ENCODE results near the gene OR52A1. TPM values are rescaled to one million over a fixed set of nuclear protein-coding genes. Genes with fewer than 3 reads are reported as not detected.

Gene OR52A1
- total and polyA plus RNA-seq, 9 of the 15 experiments (the other 6 are each of a cell fraction or from before 2014, with no cell fraction given), result under 0.01 to 0.33 (median 0.13) TPM; not detected in 3

- TF ChIP-seq JUND (IDR thresholded peaks at IDR 0.05; ENCODE audit: borderline replicate concordance, low read depth, low read length) (peak; percentile 34; the same call in 1 of the 2 replicates), JUND (tag; IDR thresholded peaks at IDR 0.05; ENCODE audit: borderline replicate concordance, low read depth, low read length) (no peak), TAF1 (IDR thresholded peaks at IDR 0.05; ENCODE audit: control insufficient read depth, extremely low read depth, insufficient read depth, low read length, severe bottlenecking) (no peak), ARID4B (CRISPR knock-in tag; IDR thresholded peaks at IDR 0.05) (no peak), PHTF2 (CRISPR knock-in tag; IDR thresholded peaks at IDR 0.05) (no peak), ZNF445 (CRISPR knock-in tag; IDR thresholded peaks at IDR 0.05; ENCODE audit: low read depth) (no peak), MTA2 (IDR thresholded peaks at IDR 0.05; ENCODE audit: low read depth) (no peak), ZNF699 (CRISPR knock-in tag; IDR thresholded peaks at IDR 0.05; ENCODE audit: insufficient replicate concordance) (no peak), RCOR1 (IDR thresholded peaks at IDR 0.05; ENCODE audit: borderline replicate concordance in 1 of 2, low read depth in 2 of 2, low read length in 2 of 2) (peak in 1 of 2 experiments; percentile 80; a peak in 2 of 4 replicates), E2F8 (IDR thresholded peaks at IDR 0.05; ENCODE audit: low read depth, partially characterized antibody) (peak; percentile 28), LEF1 (IDR thresholded peaks at IDR 0.05) (no peak), MXD1 (CRISPR knock-in tag; IDR thresholded peaks at IDR 0.05; ENCODE audit: borderline replicate concordance, poor library complexity, severe bottlenecking) (no peak), CEBPB (tag; IDR thresholded peaks at IDR 0.05) (peak; percentile 89), TAF7 (tag; IDR thresholded peaks at IDR 0.05) (no peak), HDAC8 (tag; IDR thresholded peaks at IDR 0.05) (no peak), ZNF165 (CRISPR knock-in tag; IDR thresholded peaks at IDR 0.05; ENCODE audit: borderline replicate concordance) (no peak), PHF20 (IDR thresholded peaks at IDR 0.05; ENCODE audit: partially characterized antibody) (no peak), ZFP1 (CRISPR knock-in tag; IDR thresholded peaks at IDR 0.05) (no peak), HOMEZ (CRISPR knock-in tag; IDR thresholded peaks at IDR 0.05) (no peak)
Measured at GRCh38 chr11:5123802-5124521, 30.6 kb downstream of the OR52A1 start (continued).
